HG03520 (cell line): Measurements from ENCODE around the gene ZNF273.
"Not testable (repeated sequence)": the region's sequence is repeated elsewhere in the genome, so short reads cannot be mapped to it uniquely, and the experiment has no call there.

Experiments
- ATAC-seq: cut with Tn5 transposase; IDR thresholded peaks from one replicate; pipeline ENCODE4 v1.9.1; 2021; ENCODE audit warnings: mild to moderate bottlenecking, moderate library complexity; ENCODE audit not compliant: unreplicated experiment

The ZNF273 gene

DNA sequence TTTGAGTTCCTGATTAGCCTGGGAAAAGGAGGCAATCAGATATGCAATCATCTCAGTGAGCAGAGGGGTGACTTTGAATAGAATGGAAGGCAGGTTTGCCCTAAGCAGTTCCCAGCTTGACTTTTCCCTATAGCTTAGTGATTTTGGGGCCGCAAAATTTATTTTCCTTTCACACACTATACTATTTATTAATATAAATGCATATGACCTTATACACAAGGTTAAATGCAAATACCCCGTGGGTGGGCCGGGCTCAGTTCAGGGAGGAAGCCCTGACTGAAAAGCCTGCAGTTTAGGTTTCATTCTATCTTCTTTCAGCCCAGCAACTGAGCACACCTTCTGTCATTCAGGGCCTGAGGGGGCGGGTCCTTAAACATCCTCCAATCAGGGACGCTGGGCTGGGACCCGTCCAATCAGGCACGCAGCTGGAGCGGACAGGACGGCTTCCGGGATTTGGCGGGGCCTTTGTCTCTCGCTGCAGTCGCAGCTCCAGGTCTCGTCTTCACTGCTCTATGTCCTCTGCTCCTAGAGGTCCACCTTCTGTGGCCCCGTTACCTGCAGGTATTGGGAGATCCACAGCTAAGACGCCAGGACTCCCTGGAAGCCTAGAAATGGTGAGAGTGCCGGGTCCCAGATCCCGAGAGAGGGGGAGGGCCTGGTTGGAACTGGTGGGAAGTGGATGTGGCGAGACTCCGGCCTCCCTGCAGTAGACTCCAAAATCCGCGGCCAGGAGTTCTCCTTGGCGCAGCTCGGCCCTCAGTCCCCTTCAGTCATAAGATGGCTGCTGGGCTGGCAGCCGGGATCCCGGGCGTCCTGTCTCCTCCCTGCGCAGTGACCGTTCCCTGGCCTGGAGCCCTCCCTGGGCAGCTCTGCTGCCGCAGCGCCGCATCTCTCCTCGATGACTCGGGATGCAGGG, at the start of gene ZNF273:
TSS of gene ZNF273 (plus strand) at position 468 of the 916 bp plus-strand sequence. CDS start at position 513, 45 bp downstream.
- peak; percentile 98 for ATAC-seq

DNA sequence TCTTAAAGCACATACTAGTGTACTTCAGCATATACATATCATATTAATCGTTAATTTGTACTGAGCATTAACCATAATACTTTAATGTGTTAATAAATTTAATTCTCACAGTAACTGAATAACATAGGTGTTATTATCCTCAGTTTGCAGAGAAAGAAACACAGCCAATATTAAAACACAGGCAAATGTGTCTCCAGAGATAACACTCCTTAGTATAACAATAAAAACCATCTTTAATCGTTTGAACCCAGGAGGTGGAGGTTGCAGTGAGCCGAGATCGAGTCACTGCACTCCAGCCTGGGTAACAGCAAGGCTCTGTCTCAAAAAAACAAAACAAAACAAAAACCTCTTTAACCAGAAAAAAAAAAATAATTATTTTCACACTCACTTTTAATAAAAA, 49.4 kb upstream of the ZNF273 start:
- no peak for ATAC-seq

DNA sequence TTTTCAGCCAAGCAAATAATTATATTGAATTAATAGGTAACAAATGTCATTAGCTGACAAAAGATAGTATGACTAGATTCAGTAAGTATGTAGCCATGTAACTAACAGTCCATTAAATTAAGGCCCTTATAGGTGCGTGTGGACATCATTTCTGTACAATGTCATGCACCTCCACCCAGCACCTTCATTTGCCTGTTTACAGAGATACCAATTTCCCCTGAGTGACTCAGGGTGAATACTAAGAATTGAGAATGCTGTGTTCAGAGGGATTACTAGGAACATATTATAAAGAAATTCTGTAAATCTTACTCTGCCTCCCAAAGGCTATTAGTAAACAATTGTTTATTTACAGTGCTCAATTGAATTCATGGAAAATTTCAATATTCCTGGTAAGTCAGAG, 48.1 kb upstream of the ZNF273 start:
- ATAC-seq: no peak

DNA sequence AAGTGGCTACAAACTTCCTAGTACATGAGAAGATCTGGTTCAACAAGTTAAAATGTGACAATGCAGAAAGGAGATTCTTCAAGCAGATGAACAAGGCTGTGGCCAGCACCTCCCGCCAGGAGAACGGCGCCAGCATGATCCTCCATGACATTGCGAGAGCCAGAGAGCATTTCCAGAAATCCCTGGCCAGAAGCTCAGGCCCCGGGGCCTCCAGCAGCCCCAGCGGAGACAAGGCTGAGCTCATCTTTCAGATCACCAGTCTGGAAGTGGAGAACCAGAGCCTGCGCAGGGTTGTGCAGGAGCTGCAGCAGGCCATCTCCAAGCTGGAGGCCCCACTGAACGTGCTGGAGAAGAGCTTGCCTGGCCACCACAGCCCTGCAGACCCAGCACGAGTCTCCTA, 40.1 kb upstream of the ZNF273 start:
- ATAC-seq: no peak

- not testable (repeated sequence) for ATAC-seq
These were observed 39.5 kb upstream of the ZNF273 start for GRCh38 chr7:64863530-64863929.

DNA sequence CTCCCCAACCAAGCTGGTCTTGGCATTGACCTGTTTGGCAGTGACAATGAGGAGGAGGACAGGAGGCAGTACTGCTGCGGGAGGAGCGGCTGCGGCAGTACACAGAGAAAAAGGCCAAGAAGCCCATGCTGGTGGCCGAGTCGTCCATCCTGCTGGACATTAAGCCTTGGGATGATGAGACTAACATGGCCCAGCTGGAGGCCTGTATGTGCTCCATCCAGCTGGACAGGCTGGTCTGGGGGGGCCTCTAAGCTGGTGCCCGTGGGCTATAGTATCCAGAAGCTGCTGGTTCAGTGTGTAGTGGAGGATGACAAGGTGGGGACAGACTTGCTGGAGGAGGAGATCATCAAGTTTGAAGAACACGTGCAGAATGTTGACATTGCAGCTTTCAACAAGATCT, 39.1 kb upstream of the ZNF273 start:
- no peak for ATAC-seq

DNA sequence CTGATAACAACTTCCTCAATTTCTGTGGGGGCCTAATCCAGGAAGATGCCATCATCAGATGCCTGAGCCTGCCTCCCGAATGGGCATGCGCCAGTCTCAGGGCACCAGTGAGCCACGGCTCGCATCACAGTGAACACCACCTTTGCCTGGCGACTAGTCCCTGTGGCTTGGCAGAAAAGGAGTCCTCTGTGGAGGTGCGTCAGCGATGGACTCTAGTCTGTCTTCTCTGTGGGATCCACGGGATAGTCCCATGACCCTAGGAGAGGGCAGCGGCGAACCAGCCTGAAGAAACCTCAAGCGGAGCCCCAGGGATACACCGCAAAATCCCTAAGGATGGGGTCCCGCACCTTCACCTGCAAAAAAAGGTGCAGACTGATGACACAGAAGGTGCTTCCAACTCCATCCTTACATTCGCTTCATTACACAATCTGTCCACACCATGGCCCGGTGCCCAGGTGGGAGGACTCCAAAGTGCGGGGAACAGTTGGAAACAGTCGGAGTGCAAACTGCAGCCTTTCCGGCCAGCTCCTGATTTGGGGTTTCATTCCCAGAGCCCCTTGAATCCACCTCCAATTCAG, 35.1 kb upstream of the ZNF273 start:
- ATAC-seq: no peak

DNA sequence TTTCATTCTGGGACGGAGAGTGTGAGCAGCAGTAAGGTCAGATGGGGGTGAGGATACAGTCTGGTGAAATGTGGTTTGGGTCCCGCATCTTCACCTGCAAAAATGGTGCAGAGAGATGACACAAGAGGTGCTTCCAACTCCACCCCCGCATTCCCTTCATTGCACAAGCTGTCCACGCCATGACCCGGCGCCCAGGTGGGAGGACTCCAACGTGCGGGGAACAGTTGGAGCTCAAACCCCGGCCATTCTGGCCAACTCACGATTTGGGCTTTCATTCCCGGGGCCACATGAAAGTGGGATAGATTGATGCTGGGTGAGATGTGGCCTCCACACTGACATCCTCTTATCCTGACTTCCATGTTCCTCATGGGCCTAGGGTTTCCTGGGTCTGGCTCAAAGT, 34.6 kb upstream of the ZNF273 start:
- no peak for ATAC-seq

- ATAC-seq: no peak
These were observed 33.9 kb upstream of the ZNF273 start for GRCh38 chr7:64869121-64869725.

DNA sequence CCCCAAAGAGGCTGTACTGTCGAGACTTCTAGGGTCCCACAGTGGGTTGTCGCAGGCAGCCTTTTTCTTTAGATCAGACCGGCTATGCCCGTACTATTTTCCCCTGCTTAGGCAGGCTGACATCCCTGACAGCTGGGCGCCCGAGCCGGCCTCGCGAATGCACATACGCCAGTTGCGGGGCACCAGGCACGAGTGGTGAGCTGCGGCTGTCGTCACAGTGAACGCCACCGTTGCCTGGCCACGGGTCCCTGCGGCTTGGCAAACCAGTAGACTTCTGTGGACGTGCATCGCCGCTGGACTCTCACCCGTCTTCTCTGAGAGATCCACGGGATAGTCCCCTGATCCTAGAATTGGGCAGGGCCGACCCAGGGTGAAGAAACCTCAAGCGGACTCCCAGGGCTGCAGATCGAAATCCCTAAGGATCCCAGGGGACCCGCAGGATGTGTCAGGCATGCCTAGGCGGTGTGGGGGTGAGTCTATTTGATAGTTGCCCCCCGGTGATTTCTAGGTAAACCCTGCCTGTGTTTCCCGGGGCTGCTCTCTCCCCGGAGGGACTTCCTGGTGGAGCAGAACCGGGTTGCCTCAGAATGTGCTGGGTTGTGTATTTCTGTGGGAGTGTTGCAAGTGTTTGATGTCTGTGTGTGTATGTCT, 33.0 kb upstream of the ZNF273 start:
- ATAC-seq: no peak

DNA sequence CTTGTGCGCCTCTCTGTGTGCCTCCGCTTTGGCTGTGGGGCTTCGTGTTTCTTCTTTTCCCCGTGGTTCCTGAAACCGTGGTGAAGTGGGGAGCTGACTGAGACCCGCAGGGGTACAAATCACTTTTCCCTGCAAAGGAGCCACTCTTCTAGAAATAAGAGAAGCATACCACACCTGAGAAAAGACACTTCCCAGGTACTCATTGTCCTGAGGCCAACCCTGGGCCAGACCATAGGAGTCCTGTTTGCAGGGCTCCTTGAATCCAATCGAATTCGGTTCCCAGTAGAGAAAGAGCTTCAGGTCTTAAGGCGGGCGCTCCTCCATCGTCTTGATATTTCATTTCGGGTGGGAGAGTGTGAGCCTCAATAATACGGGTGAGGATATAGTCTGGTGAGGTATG, 32.4 kb upstream of the ZNF273 start:
- no peak for ATAC-seq

DNA sequence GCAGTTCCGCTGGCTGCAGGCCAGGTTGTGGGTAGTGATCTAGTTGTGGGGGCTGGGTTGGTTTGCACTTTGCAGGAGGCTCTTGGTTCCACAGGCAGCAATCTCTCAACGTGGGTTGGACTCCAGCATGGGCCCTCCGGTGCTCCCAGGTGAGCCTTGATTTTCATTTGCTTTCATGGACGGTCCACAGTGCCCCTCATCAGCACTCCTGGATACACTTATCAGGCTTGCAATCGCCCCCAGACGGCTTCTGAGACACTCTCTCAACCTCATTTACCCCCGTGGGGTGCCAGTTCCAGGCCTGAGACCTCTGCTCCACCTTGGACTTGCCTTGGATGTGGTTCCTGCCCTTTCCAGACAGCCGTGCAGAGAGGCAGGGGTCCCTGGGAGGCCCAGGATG, 31.3 kb upstream of the ZNF273 start:
- no peak for ATAC-seq

DNA sequence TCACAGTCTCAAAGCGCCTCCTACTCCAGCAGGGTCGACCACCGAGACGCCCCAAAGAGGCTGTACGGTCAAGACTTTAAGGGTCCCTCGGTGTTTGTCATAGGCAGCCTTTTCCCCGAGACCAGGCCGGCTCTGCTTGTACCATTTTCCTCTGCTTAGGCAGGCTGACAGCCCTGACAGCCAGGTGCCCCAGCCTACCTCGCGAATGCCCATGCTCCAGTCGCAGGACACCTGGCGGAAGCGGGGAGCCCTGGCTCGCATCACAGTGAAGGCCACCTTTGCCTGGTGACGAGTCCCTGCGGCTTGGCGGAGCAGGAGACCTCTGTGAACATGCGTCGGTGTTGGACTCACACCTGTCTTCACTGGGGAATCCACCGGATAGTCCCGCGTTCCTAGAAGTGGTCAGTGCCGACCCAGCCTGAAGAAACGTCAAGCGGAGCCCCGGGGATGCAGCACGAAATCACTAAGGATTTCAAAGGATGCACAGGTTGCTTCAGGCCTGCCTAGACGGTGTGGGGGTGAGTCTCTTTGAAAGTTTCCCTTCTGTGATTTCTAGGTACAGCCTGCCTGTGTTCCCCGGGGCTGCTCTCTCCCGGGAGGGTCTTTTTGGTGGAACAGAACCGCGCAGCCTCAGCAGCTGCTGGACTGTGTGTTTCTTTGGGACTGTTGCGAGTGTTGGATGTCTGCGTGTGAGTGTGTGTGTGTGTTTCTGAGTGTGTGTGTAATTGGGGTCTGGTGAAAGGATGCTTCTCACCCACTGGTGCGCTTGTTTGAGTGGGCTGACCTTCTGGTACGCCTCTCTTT, 30.5 kb upstream of the ZNF273 start:
- no peak for ATAC-seq

- ATAC-seq: no peak
These were observed 29.9 kb upstream of the ZNF273 start for GRCh38 chr7:64873155-64873500.

GRCh38 chr7:64873517-64873916, 29.6 kb upstream of the ZNF273 start:
- no peak for ATAC-seq

DNA sequence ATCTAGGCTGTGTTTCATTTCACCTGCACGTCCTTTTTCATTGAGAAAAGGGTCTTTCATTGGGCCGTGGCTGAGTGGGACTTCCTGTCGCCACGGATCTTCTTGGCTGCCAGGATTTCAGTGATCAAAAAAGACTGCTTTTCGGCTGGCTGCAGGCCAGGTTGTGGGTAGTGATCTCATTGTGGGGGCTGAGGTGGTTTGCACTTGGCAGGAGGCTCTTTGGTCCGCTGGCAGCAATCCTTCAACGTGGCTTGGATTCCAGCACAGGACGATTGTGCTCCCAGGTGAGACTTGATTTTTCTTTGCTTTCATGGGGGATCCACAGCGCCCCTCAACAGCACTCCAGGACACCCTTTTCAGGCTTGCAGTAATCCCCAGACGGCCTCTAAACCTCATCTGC, 29.0 kb upstream of the ZNF273 start:
- ATAC-seq: no peak

DNA sequence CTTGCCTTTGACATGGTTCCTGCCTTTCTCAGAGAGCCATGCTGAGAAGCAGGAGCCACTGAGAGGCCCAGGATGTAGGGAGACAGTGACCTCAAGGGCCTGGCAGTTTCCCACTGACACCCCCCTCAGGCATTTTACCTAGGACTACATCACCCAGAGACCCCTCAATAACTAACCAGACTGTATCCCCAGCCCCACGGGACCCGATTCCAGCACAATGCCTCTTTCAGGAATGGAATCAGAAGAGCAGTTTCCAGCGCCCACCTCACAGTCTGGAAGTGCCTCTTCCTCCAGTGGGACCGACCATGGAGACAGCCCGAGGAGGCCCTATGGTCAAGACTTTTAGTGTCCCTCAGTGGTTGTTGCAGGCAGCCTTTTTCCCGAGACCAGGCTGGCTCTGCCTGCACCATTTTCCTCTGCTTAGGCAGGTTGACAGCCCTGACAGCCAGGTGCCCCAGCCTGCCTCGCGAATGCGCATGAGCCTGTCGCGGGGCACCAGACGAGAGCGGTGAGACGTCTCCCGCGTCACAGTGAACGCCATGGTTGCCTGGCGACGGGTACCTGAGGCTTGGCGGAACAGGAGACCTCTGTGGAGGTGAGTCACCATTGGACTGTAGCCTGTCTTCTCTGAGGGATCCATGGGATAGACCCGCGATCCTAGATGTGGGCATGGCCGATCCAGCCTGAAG, 28.4 kb upstream of the ZNF273 start:
- no peak for ATAC-seq

GRCh38 chr7:64875258-64875657, 27.8 kb upstream of the ZNF273 start:
- no peak for ATAC-seq

DNA sequence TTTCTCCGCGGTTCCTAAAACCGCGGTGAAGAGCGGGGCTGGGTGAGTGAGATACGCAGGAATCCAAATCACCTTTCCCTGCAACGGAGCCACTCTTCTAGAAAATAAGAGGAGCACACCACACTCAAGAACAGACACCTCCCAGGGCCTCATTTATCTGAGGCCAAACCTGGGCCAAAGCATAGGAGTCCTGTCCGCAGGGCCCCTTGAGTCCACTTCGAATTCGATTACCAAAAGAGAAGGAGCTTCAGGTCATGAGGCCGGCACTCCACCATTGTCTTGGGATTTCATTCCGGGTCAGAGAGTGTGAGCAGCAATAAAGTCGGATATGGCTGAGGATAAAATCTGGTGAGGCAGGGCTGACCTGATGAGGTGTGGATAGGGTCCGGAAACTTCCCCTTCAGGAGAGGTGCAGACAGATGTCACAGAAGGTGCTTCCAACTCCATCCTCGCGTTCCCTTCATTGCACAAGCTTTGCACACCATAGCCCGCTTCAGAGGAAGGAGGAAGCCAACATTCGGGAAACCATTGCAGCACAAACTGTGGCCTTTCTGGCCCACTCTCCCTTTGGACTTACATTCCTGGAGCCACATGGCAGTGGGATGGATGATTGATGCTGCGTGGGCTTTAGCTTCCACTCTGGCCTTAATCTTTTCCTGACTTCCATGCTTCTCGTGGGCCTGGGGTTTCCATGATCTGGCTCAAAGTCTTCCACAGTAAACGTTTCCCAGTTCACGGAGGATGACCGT, 27.2 kb upstream of the ZNF273 start:
- no peak for ATAC-seq
